UCSD-AML1 (cell line): ENCODE measurements around the gene ATP6V0E2.

Experiments
- DNase-seq: peaks from one replicate; lab custom pipeline; 2025; ENCODE audit not compliant: unreplicated experiment; lab: John Stamatoyannopoulos, UW

The ATP6V0E2 gene

DNA sequence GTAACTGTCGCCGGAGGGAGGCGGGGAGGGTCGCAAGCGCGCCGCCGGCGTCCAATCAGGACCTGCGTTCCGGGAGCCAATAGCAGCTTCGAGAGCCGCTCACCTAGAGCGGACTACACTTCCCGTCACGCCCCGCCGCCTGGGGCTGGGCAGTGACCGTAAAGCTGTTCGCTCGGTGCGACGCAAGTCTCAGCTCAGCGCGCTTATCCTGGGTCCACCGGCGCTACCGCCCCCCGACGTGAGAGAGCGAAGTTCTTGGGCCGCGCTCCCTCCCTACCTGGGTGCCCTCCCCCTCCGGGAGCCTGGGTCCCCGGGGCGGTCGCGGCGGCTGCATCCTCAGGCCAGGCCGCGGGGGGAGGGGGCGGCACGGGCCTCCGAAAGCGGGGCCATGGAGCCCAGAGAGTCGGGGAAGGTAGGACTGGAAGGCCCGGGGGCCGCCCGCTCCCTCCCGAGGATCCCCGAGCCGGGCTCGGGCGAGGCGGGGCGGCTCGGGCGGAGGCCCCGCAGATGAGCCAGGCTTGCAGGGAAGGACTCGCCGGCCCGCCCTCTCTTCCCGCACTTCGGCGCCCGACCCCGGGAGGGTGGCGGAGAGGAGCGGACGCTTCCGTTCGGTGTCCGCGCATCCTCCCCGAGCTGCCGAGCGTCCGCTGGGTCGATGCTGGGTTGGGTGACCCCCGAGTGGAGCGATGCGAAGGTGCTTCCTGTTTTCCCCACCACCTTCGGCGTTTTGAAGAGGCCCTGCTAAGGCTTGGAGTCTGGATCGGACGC is 35.4 kb upstream of the ATP6V0E2 start, which contains the start of gene ZNF862:
TSS of gene ZNF862 (plus strand) at position 152 of the 768 bp plus-strand sequence. CDS start at position 389, 237 bp downstream.
- peak; percentile 89 for DNase-seq

DNA sequence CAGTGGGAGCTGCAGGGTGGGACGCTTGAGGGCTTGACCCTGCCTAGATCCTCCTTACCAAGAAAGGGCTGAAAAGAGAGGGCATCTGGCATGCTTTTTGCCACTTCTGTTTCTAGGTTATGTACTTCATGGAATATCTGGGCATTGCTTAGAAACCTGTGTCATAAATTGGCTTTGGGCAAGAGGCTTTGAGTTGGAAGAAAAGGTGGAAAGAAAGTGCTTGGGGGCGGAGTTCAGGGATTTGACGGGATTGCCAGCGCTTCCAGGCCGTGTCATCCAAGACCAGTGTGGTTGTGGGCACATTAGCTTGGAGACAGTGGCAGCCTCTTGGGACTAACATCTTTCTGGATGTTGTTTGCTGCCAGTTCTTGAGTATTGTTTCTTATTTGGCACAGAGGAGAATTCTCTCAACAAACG is 34.8 kb upstream of the ATP6V0E2 start:
- DNase-seq, result no peak

DNA sequence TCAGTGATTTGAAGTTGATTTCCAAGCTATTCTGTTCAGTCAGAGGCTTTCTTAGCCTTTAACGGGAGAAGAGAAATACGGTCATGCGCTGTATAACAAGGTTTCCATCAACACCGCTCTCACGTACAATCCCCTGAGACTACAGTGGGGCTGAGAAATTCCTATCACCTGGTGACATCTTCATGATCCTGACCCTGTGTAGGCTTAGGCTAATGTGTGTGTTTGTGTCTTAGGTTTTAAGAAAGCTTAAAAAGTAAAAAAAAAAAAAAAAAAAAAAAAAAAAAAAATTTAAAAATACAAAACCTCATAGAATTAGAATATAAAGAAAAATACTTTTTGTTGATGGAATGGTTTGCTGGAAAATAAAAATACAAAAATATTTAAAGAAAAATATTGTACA is 33.8 kb upstream of the ATP6V0E2 start:
- no peak for DNase-seq

DNA sequence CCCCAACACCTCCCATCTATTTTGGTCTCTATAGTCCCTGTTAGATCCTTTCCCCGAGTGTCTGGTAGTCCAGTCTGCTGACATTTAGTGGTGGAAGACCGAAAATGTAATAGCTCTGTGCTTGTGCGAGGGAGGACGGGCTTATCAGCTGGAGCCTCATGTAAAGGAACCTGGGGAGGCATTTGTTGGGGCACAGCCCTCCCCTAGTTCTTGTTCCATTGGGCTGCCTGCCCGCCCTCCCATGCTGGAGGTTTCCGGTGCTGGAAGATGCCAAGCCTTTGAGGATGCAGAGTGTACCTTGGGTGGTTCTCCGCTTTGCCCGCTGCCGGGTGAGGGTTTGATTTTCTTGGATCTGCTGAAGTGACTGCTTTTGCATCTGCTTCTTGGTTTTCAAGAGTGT is 30.2 kb upstream of the ATP6V0E2 start:
- no peak for DNase-seq

DNA sequence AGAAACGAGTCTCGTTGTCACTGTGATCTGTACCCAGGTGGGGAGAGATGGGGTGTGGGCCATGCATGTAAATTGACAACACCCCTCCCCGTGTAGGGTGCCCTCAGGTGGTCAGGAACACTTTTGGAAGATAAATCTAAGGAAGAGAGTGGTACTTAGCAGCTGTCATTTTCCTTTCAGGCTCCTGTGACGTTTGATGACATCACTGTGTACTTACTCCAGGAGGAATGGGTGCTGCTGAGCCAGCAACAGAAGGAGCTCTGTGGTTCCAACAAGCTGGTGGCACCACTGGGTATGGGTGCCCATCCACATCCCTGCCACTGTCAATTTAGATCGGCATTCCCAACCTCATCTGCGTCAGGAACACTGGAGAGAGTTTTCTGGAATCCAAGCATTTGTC is 29.3 kb upstream of the ATP6V0E2 start:
- DNase-seq, result no peak

DNA sequence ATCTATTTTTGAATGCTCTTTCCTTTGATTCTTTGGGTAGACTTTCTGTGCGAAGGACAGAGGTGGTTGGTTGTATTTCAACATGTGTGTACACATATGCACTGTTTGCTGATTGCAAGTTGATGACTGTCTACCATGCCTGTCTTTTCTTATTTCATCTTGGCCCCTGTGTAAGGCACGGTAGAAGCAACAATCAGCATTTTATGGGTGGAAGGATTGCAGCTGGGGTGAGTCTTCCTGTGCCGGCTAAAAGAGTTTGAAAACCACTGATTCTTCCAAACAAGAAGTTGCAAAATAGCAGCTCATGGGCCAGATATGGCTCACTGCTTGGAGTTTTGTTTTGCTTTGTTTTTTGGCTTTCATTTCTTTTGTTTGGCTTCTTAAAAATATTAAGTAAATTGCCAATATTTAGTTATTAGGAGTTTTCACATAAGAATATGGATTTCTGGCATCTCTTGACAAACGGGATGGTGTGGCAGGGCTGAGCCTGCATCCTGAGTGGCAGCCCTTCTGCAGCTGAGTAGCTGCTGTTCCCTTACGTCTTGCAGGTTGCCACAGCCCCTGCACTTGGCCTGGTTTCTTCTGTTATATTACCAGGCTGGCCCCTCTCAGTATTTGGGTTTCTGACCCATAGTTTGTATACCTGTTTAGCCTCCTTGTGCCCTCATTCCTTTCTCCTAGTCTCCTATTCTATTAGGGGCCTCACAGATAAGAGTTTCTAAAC is 28.4 kb upstream of the ATP6V0E2 start:
- no peak for DNase-seq

- DNase-seq, result no peak
Measured at GRCh38 chr7:149846021-149846420, 27.7 kb upstream of the ATP6V0E2 start.

GRCh38 chr7:149846436-149847046 is 27.2 kb upstream of the ATP6V0E2 start:
- no peak for DNase-seq

- DNase-seq, result no peak
Measured at GRCh38 chr7:149849174-149849573, 24.6 kb upstream of the ATP6V0E2 start.

DNA sequence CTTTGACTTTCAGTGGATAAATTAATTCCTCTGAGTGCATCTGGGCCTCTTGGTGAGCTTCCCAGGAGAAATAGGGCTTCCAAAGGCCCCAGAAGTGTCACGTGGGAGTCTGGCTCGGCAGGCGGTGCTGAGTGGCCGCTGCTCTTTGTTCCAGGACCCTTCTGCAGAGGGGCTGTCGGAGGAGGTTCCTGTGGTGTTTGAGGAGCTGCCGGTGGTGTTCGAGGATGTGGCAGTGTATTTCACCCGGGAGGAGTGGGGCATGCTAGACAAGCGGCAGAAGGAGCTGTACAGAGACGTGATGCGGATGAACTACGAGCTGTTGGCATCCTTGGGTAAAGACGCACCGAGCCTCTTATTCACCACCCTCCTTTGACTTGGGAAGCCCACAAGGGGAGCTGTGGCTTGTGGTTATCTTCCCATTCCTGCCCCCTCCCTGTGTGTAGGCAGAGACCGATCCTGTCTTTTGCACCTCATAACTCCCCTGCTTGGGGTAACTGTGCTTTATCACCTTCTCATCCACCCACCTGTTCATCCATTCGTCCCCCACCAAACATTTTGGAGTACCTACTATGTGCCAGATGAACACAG is 23.7 kb upstream of the ATP6V0E2 start:
- DNase-seq, result no peak

- DNase-seq, result no peak
Measured at GRCh38 chr7:149850716-149851115, 23.1 kb upstream of the ATP6V0E2 start.

DNA sequence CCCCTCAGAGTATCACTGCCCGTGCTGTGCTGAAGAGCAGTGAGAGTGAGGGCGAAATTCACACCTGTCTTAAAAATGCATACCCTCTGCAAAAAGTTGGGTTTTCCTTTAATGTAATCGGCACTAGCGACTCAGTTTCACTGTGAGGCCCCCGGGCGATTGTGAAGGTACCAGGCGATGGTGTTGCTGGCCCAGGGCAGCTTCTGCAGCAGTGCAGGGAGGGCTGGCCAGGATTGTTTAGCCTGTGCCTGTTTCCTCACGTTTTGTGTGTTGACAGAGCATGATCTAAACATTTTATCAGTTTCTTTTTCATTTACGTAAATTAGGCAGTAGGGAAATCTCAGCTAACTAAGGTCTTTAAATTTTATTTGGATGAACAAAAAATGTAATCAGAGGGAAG is 22.3 kb upstream of the ATP6V0E2 start:
- no peak for DNase-seq

- DNase-seq, result no peak
Measured at GRCh38 chr7:149853157-149853556, 20.6 kb upstream of the ATP6V0E2 start.

- no peak for DNase-seq
Measured at GRCh38 chr7:149854611-149855360, 19.0 kb upstream of the ATP6V0E2 start.

- no peak for DNase-seq
Measured at GRCh38 chr7:149855361-149856305, 18.1 kb upstream of the ATP6V0E2 start.

DNA sequence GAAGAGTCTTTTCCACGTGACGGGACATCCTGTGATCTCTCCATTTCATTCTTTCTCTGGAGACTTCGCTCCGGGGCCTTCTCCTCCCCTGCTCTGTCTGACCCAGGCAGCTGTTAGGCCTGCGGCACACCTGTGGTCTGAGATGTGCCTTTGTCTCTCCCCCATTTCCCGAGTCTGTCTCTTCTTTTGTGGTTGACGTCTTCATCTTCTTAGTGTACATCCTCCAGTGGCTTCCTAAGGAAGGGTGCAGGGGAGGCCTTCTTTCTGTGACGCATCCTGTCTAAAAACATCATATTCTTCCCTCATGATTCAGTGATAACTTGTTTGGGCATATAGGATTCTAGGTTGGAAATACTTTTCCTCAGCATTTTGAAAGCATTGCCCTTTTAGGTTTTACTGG is 17.2 kb upstream of the ATP6V0E2 start:
- no peak for DNase-seq

GRCh38 chr7:149859369-149859768 is 14.4 kb upstream of the ATP6V0E2 start:
- DNase-seq, result no peak

DNA sequence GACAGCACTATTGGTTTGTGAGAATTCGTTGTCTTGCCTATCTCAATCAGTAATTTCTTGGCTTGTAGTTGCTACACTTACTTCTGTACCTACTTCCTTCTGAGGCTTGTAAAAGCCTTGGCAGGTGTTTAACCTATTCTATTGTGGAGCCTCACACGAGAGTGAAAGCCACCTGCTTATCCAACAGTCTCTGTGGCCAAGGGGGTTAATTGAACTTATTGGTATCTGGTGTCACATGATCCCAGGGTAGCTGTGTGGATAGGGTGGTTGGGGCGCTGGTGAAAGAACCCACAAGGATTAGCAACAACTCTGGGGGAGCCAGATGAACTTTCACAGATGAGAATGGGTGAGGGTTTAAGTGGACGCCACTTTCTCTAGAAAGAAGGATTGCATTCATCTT is 13.9 kb upstream of the ATP6V0E2 start:
- DNase-seq, result no peak

- no peak for DNase-seq
Measured at GRCh38 chr7:149860821-149861727, 12.7 kb upstream of the ATP6V0E2 start.
